Mononuclear cell (primary cell): Measurements from ENCODE around the gene SPDEF. TPM values are rescaled to one million over a fixed set of nuclear protein-coding genes. Genes with fewer than 3 reads are reported as not detected.

Source experiments
- H3K27me3 ChIP-seq: 2 replicates; pipeline ENCODE4 v1.6.0; 2011; ENCODE audit warnings: low read length, control low read depth; ENCODE audit not compliant: insufficient read depth
- H3K4me1 ChIP-seq: 2 replicates; pipeline ENCODE4 v1.5.1; 2011; ENCODE audit warnings: mild to moderate bottlenecking, low read length, control low read depth; ENCODE audit not compliant: insufficient read depth
- H3K4me3 ChIP-seq: 2 replicates; pipeline ENCODE4 v1.5.1; 2011; ENCODE audit warnings: mild to moderate bottlenecking, low read length, moderate library complexity
- H3K9me3 ChIP-seq: 2 replicates; pipeline ENCODE4 v1.5.1; 2011; ENCODE audit warnings: low read depth, mild to moderate bottlenecking, control low read depth, low read length
- total RNA-seq: library from RNA; depleted of rRNA; stranded (reverse); fragments of >200 nt; gene quantifications from one replicate; pipeline ENCODE4 v1.2.3, GENCODE V29; 2012

The SPDEF gene
- total RNA-seq, 1 donor: 0.31 TPM

GRCh38 chr6:34535199-34535598, 20.9 kb downstream of the SPDEF start:
- Histone ChIP-seq H3K4me1 (no peaks in the 10 kb centered on the region), H3K9me3 (no peaks in the 10 kb centered on the region), H3K4me3 (no peak overlapping the region), H3K27me3 (no peaks in the 10 kb centered on the region)

- no peak overlapping the region for H3K4me3 ChIP-seq
- H3K27me3 ChIP-seq: no peaks in the 10 kb centered on the region
- no peaks in the 10 kb centered on the region for H3K4me1 ChIP-seq
- H3K9me3 ChIP-seq: no peaks in the 10 kb centered on the region
Measured at GRCh38 chr6:34534656-34535055, 21.5 kb downstream of the SPDEF start.

GRCh38 chr6:34534146-34534545, 22.0 kb downstream of the SPDEF start:
- Histone ChIP-seq H3K4me3 (no peak overlapping the region), H3K4me1 (no peaks in the 10 kb centered on the region), H3K9me3 (no peaks in the 10 kb centered on the region)

GRCh38 chr6:34532230-34532629, 23.9 kb downstream of the SPDEF start:
- H3K9me3 ChIP-seq: no peaks in the 10 kb centered on the region
- no peaks in the 10 kb centered on the region for H3K27me3 ChIP-seq
- peaks cover 4% of the 10 kb centered on the region for H3K4me1 ChIP-seq
- H3K4me3 ChIP-seq: no peak overlapping the region

More at GRCh38 chr6:34534146-34534545, 22.0 kb downstream of the SPDEF start:
- H3K27me3 ChIP-seq: no peaks in the 10 kb centered on the region

- H3K4me3 ChIP-seq: no peak overlapping the region
- no peaks in the 10 kb centered on the region for H3K9me3 ChIP-seq
- H3K4me1 ChIP-seq: peaks cover 6% of the 10 kb centered on the region
- no peaks in the 10 kb centered on the region for H3K27me3 ChIP-seq
Measured at GRCh38 chr6:34531580-34532201, 24.4 kb downstream of the SPDEF start.

GRCh38 chr6:34530753-34531365, 25.3 kb downstream of the SPDEF start:
- Histone ChIP-seq H3K9me3 (no peaks in the 10 kb centered on the region), H3K27me3 (no peaks in the 10 kb centered on the region), H3K4me1 (peaks cover 11% of the 10 kb centered on the region), H3K4me3 (no peak overlapping the region)

GRCh38 chr6:34529665-34530327, 26.3 kb downstream of the SPDEF start:
- Histone ChIP-seq H3K4me3 (no peak overlapping the region), H3K4me1 (peaks cover 11% of the 10 kb centered on the region), H3K9me3 (no peaks in the 10 kb centered on the region), H3K27me3 (no peaks in the 10 kb centered on the region)

GRCh38 chr6:34528996-34529664, 27.0 kb downstream of the SPDEF start:
- H3K9me3 ChIP-seq: no peaks in the 10 kb centered on the region
- no peaks in the 10 kb centered on the region for H3K27me3 ChIP-seq
- H3K4me1 ChIP-seq: peaks cover 11% of the 10 kb centered on the region
- no peak overlapping the region for H3K4me3 ChIP-seq

- H3K27me3 ChIP-seq: no peaks in the 10 kb centered on the region
- peaks cover 11% of the 10 kb centered on the region for H3K4me1 ChIP-seq
- no peaks in the 10 kb centered on the region for H3K9me3 ChIP-seq
- no peak overlapping the region for H3K4me3 ChIP-seq
Measured at GRCh38 chr6:34527751-34528670, 28.1 kb downstream of the SPDEF start.

- H3K27me3 ChIP-seq: no peaks in the 10 kb centered on the region
- no peak overlapping the region for H3K4me3 ChIP-seq
- H3K9me3 ChIP-seq: no peaks in the 10 kb centered on the region
- H3K4me1 ChIP-seq: peaks cover 11% of the 10 kb centered on the region
Measured at GRCh38 chr6:34526992-34527728, 29.0 kb downstream of the SPDEF start.

- H3K27me3 ChIP-seq: no peaks in the 10 kb centered on the region
- peaks cover 11% of the 10 kb centered on the region for H3K4me1 ChIP-seq
- H3K9me3 ChIP-seq: no peaks in the 10 kb centered on the region
- H3K4me3 ChIP-seq: no peak overlapping the region
Measured at GRCh38 chr6:34526241-34526972, 29.7 kb downstream of the SPDEF start.

- H3K4me3 ChIP-seq: no peak overlapping the region
- H3K9me3 ChIP-seq: no peaks in the 10 kb centered on the region
- H3K27me3 ChIP-seq: no peaks in the 10 kb centered on the region
- H3K4me1 ChIP-seq: peaks cover 11% of the 10 kb centered on the region
Measured at GRCh38 chr6:34525431-34526175, 30.5 kb downstream of the SPDEF start.

- Histone ChIP-seq H3K4me1 (peaks cover 11% of the 10 kb centered on the region), H3K4me3 (no peak overlapping the region), H3K27me3 (no peaks in the 10 kb centered on the region), H3K9me3 (no peaks in the 10 kb centered on the region)
Measured at GRCh38 chr6:34524971-34525370, 31.2 kb downstream of the SPDEF start.
